CD14-positive monocyte (primary cell): Measurements from ENCODE around the gene LRP1B. TPM values are rescaled to one million over a fixed set of nuclear protein-coding genes. Genes with fewer than 3 reads are reported as not detected.

Experiments used
- DNase-seq, 3 donors: peaks; one replicate each; pipeline ENCODE4 v3.0.0-alpha.2; 2011 to 2022
- H2AFZ ChIP-seq: 2 replicates; pipeline ENCODE4 v1.6.0; 2012; ENCODE audit warnings: mild to moderate bottlenecking, low read depth, low read length, inconsistent platforms; ENCODE audit not compliant: insufficient read depth, poor library complexity, severe bottlenecking
- H3K27ac ChIP-seq, 2 donors: 1 replicate in 1 of 2; 2 replicates in 1 of 2; pipeline ENCODE4 v1.5.1; 2012 to 2013; ENCODE audit warnings: low read length in 2 of 2, control low read depth in 1 of 2, inconsistent platforms in 1 of 2, low read depth in 1 of 2, mild to moderate bottlenecking in 1 of 2
- H3K27me3 ChIP-seq, 2 donors: one replicate each; pipeline versions ENCODE4 v1.6.0 to v1.6.1; 2011 to 2013; ENCODE audit warnings: low read length in 2 of 2; ENCODE audit not compliant: control insufficient read depth in 2 of 2, insufficient read depth in 2 of 2
- H3K36me3 ChIP-seq, 2 donors: replicated peaks in 1 of 2; 1 replicate in 1 of 2; 2 replicates in 1 of 2; pipeline versions ENCODE4 v1.5.1 to v1.6.1; 2012 to 2013; ENCODE audit warnings: low read length in 2 of 2, control low read depth in 1 of 2, inconsistent platforms in 1 of 2, mild to moderate bottlenecking in 1 of 2; ENCODE audit not compliant: insufficient read depth in 2 of 2, control insufficient read depth in 1 of 2
- H3K4me1 ChIP-seq, 2 donors: 1 replicate in 1 of 2; 2 replicates in 1 of 2; pipeline versions ENCODE4 v1.5.1 to v1.6.1; 2012 to 2013; ENCODE audit warnings: low read length in 2 of 2, control low read depth in 1 of 2, inconsistent platforms in 1 of 2, mild to moderate bottlenecking in 1 of 2, moderate library complexity in 1 of 2; ENCODE audit not compliant: insufficient read depth in 2 of 2, control insufficient read depth in 1 of 2
- H3K4me2 ChIP-seq: replicated peaks from 2 replicates; pipeline ENCODE3; 2012; ENCODE audit warnings: low read length, moderate library complexity, mild to moderate bottlenecking; ENCODE audit not compliant: poor library complexity, severe bottlenecking; ENCODE audit errors: extremely low read depth
- H3K4me3 ChIP-seq, 3 experiments: fragments of 200-600 bp in 1 of 3; sonication (generic) in 1 of 3; replicated peaks in 1 of 3; 1 replicate in 2 of 3; 2 replicates in 1 of 3; pipeline ENCODE4 v1.5.1; 2011 to 2013; ENCODE audit warnings: low read length in 3 of 3, mild to moderate bottlenecking in 3 of 3, control low read depth in 2 of 3, low read depth in 2 of 3, inconsistent platforms in 1 of 3, moderate library complexity in 1 of 3
- H3K79me2 ChIP-seq: 2 replicates; pipeline ENCODE4 v1.6.0; 2012; ENCODE audit warnings: mild to moderate bottlenecking, control low read depth, inconsistent platforms, low read length, moderate library complexity; ENCODE audit not compliant: insufficient read depth
- H3K9ac ChIP-seq: 2 replicates; pipeline ENCODE4 v1.6.0; 2017; ENCODE audit warnings: low read length, mild to moderate bottlenecking; ENCODE audit not compliant: insufficient read depth, poor library complexity, severe bottlenecking
- H3K9me3 ChIP-seq, 2 donors: replicated peaks in 1 of 2; 1 replicate in 1 of 2; 2 replicates in 1 of 2; pipeline versions ENCODE4 v1.5.1 to v1.6.1; 2012 to 2013; ENCODE audit warnings: low read length in 2 of 2, control low read depth in 1 of 2; ENCODE audit not compliant: control insufficient read depth in 1 of 2, insufficient read depth in 1 of 2
- H4K20me1 ChIP-seq: 2 replicates; pipeline ENCODE4 v1.6.0; 2012; ENCODE audit warnings: mild to moderate bottlenecking, low read length, control low read depth, moderate library complexity; ENCODE audit not compliant: insufficient read depth
- H3K27ac Mint-ChIP-seq, 7 donors: one replicate each; pipeline ENCODE4 v1.8.0; 2020; ENCODE audit warnings: mild to moderate bottlenecking in 7 of 7, mixed read lengths in 7 of 7, moderate library complexity in 6 of 7, inconsistent platforms in 2 of 7
- H3K27me3 Mint-ChIP-seq, 3 donors: one replicate each; pipeline ENCODE4 v1.8.0; 2021 to 2022; ENCODE audit warnings: low read depth in 3 of 3, mild to moderate bottlenecking in 3 of 3, mixed read lengths in 3 of 3, moderate library complexity in 3 of 3, inconsistent platforms in 1 of 3
- H3K36me3 Mint-ChIP-seq, 2 donors: one replicate each; pipeline ENCODE4 v1.8.0; 2020; ENCODE audit warnings: mixed read lengths in 2 of 2, inconsistent platforms in 1 of 2, mild to moderate bottlenecking in 1 of 2
- H3K4me1 Mint-ChIP-seq: one replicate; pipeline ENCODE4 v1.8.0; 2020; ENCODE audit warnings: mild to moderate bottlenecking, mixed read lengths
- H3K4me3 Mint-ChIP-seq, 2 donors: one replicate each; pipeline ENCODE4 v1.8.0; 2020; ENCODE audit warnings: mild to moderate bottlenecking in 2 of 2, mixed read lengths in 2 of 2, moderate library complexity in 1 of 2
- H3K9me3 Mint-ChIP-seq, 7 donors: one replicate each; pipeline ENCODE4 v1.8.0; 2020 to 2022; ENCODE audit warnings: mixed read lengths in 7 of 7, mild to moderate bottlenecking in 6 of 7, moderate library complexity in 6 of 7, inconsistent platforms in 2 of 7
- CTCF ChIP-seq: fragments of 200-600 bp; IDR thresholded peaks from one replicate; pipeline ENCODE4 v1.8.0; 2022; ENCODE audit warnings: antibody characterized with exemption, mild to moderate bottlenecking
- WGBS: methylation state at CpG from one replicate; pipeline ENCODE4 v1.1.5; 2013; ENCODE audit warnings: missing lambda C conversion rate; ENCODE audit not compliant: insufficient coverage; 5-methylcytosine and 5-hydroxymethylcytosine counted together
- intact Hi-C, 2 donors: fragments of 100-400 bp; cut with micrococcal nuclease; formaldehyde crosslinking; loops; one replicate each; pipeline versions ENCODE4 v1.15.0 to v1.15.1; 2023
- polyA plus RNA-seq, 3 donors: library from polyadenylated mRNA; depleted of rRNA in 1 of 3; unstranded in 2 of 3; stranded (reverse) in 1 of 3; fragments of 300-500 nt in 2 of 3; fragments of >200 nt in 1 of 3; fragmentation: Illumina TruSeq in 2 of 3; gene quantifications; 1 replicate in 2 of 3; 2 replicates in 1 of 3; pipeline ENCODE4 v1.2.3, GENCODE V29; 2012 to 2021

Gene LRP1B
- polyA plus RNA-seq, 3 donors = not detected

- Histone ChIP-seq H3K36me3 (no peaks in the 10 kb centered on the region), H3K9me3 (peaks cover 0 to 4% of the 10 kb centered on the region in 2 donors), H3K27ac (no peak overlapping the region), H3K27me3 (no peaks in the 10 kb centered on the region), H3K4me1 (no peaks in the 10 kb centered on the region), H3K79me2 (no peaks in the 10 kb centered on the region), H3K4me3 (no peak overlapping the region), H3K9ac (no peak overlapping the region), H2AFZ (no peak overlapping the region), H4K20me1 (no peaks in the 10 kb centered on the region), H3K4me2 (no peak overlapping the region)
- Mint-ChIP-seq H3K36me3 (no peaks in the 10 kb centered on the region), H3K27ac (no peak overlapping the region), H3K9me3 (peaks cover 0 to 7% (median 5%) of the 10 kb centered on the region in 7 donors), H3K4me1 (no peaks in the 10 kb centered on the region), H3K4me3 (no peak overlapping the region), H3K27me3 (no peaks in the 10 kb centered on the region)
- intact Hi-C loops = no loop called here
- DNase-seq = no peak
- WGBS = no CpG with 5 or more reads among the region's 3 CpGs
- no peak for TF ChIP-seq CTCF
Observed at GRCh38 chr2:141724426-141724825, 406.4 kb downstream of the LRP1B start.

GRCh38 chr2:141723814-141724213 is 407.0 kb downstream of the LRP1B start:
- peaks cover 0 to 7% (median 4%) of the 10 kb centered on the region in 7 donors for H3K9me3 Mint-ChIP-seq
- Histone ChIP-seq H4K20me1 (no peaks in the 10 kb centered on the region), H2AFZ (no peak overlapping the region), H3K27me3 (no peaks in the 10 kb centered on the region), H3K4me2 (no peak overlapping the region), H3K79me2 (no peaks in the 10 kb centered on the region), H3K4me1 (no peaks in the 10 kb centered on the region), H3K4me3 (no peak overlapping the region), H3K27ac (no peak overlapping the region), H3K36me3 (no peaks in the 10 kb centered on the region), H3K9ac (no peak overlapping the region), H3K9me3 (peaks cover 0 to 2% of the 10 kb centered on the region in 2 donors)
- no peaks in the 10 kb centered on the region for H3K36me3 Mint-ChIP-seq
- no peak for DNase-seq
- H3K27me3 Mint-ChIP-seq = no peaks in the 10 kb centered on the region
- H3K4me3 Mint-ChIP-seq = no peak overlapping the region
- H3K4me1 Mint-ChIP-seq = no peaks in the 10 kb centered on the region
- TF ChIP-seq CTCF = no peak
- intact Hi-C loops = no loop called here
- WGBS = no CpG with 5 or more reads among the region's 2 CpGs
- H3K27ac Mint-ChIP-seq = no peak overlapping the region
